Measurements from ENCODE around the gene SH2D3A.
"Not testable (repeated sequence)": the region's sequence is repeated elsewhere in the genome, so short reads cannot be mapped to it uniquely, and the experiment has no call there.

The SH2D3A gene

GRCh38 chr19:6771648-6772027 lies 4.4 kb upstream of the SH2D3A start:
- not testable (repeated sequence) for H3K36me3 ChIP-seq (ENCODE audit: control insufficient read depth, insufficient read depth, low read length, severe bottlenecking); H3K4me1 ChIP-seq (ENCODE audit: control insufficient read depth, insufficient read depth, low read length); H3K9me3 ChIP-seq (ENCODE audit: control insufficient read depth, low read length); H3K4me3 ChIP-seq (ENCODE audit: low read length); DNase-seq (ENCODE audit: low read depth); H3K9ac ChIP-seq (ENCODE audit: low read length)
- H3K27me3 ChIP-seq (replicated peaks; ENCODE audit: control insufficient read depth, insufficient read depth, low read length), result peaks cover 22% of the 10 kb centered on the region

GRCh38 chr19:6769006-6769619 lies 1.9 kb upstream of the SH2D3A start:
- peak; percentile 44 for DNase-seq (ENCODE audit: low read depth)
- H3K4me3 ChIP-seq (ENCODE audit: low read length), result no peak overlapping the region
- no peaks in the 10 kb centered on the region for H3K36me3 ChIP-seq (ENCODE audit: control insufficient read depth, insufficient read depth, low read length, severe bottlenecking)
- no peak overlapping the region for H3K9ac ChIP-seq (ENCODE audit: low read length)
- H3K27me3 ChIP-seq (replicated peaks; ENCODE audit: control insufficient read depth, insufficient read depth, low read length), result peaks cover 36% of the 10 kb centered on the region
- no peaks in the 10 kb centered on the region for H3K4me1 ChIP-seq (ENCODE audit: control insufficient read depth, insufficient read depth, low read length)
- no peaks in the 10 kb centered on the region for H3K9me3 ChIP-seq (ENCODE audit: control insufficient read depth, low read length)

- Histone ChIP-seq H3K4me3 (ENCODE audit: low read length) (no peak overlapping the region), H3K9me3 (ENCODE audit: control insufficient read depth, low read length) (no peaks in the 10 kb centered on the region), H3K4me1 (ENCODE audit: control insufficient read depth, insufficient read depth, low read length) (no peaks in the 10 kb centered on the region), H3K27me3 (replicated peaks; ENCODE audit: control insufficient read depth, insufficient read depth, low read length) (peaks cover 36% of the 10 kb centered on the region), H3K36me3 (ENCODE audit: control insufficient read depth, insufficient read depth, low read length, severe bottlenecking) (no peaks in the 10 kb centered on the region), H3K9ac (ENCODE audit: low read length) (no peak overlapping the region)
- DNase-seq (ENCODE audit: low read depth), result no peak
These were observed 1.1 kb upstream of the SH2D3A start for GRCh38 chr19:6768236-6768785.

- Histone ChIP-seq H3K4me1 (ENCODE audit: control insufficient read depth, insufficient read depth, low read length) (no peaks in the 10 kb centered on the region), H3K9ac (ENCODE audit: low read length) (no peak overlapping the region), H3K27me3 (replicated peaks; ENCODE audit: control insufficient read depth, insufficient read depth, low read length) (peaks cover 33% of the 10 kb centered on the region), H3K4me3 (ENCODE audit: low read length) (no peak overlapping the region), H3K9me3 (ENCODE audit: control insufficient read depth, low read length) (no peaks in the 10 kb centered on the region), H3K36me3 (ENCODE audit: control insufficient read depth, insufficient read depth, low read length, severe bottlenecking) (no peaks in the 10 kb centered on the region)
- no peak for DNase-seq (ENCODE audit: low read depth)
These were observed 216 bp downstream of the SH2D3A start for GRCh38 chr19:6767081-6767356.

GRCh38 chr19:6766357-6767080 lies 716 bp downstream of the SH2D3A start:
- Histone ChIP-seq H3K9me3 (ENCODE audit: control insufficient read depth, low read length) (no peaks in the 10 kb centered on the region), H3K27me3 (replicated peaks; ENCODE audit: control insufficient read depth, insufficient read depth, low read length) (peaks cover 29% of the 10 kb centered on the region), H3K9ac (ENCODE audit: low read length) (no peak overlapping the region), H3K4me3 (ENCODE audit: low read length) (no peak overlapping the region), H3K36me3 (ENCODE audit: control insufficient read depth, insufficient read depth, low read length, severe bottlenecking) (no peaks in the 10 kb centered on the region), H3K4me1 (ENCODE audit: control insufficient read depth, insufficient read depth, low read length) (no peaks in the 10 kb centered on the region)
- no peak for DNase-seq (ENCODE audit: low read depth)

- H3K9me3 ChIP-seq (ENCODE audit: control insufficient read depth, low read length), result no peaks in the 10 kb centered on the region
- no peak for DNase-seq (ENCODE audit: low read depth)
- H3K27me3 ChIP-seq (replicated peaks; ENCODE audit: control insufficient read depth, insufficient read depth, low read length), result peaks cover 29% of the 10 kb centered on the region
- H3K4me3 ChIP-seq (ENCODE audit: low read length), result no peak overlapping the region
- H3K4me1 ChIP-seq (ENCODE audit: control insufficient read depth, insufficient read depth, low read length), result no peaks in the 10 kb centered on the region
- H3K36me3 ChIP-seq (ENCODE audit: control insufficient read depth, insufficient read depth, low read length, severe bottlenecking), result no peaks in the 10 kb centered on the region
- H3K9ac ChIP-seq (ENCODE audit: low read length), result no peak overlapping the region
These were observed 1.4 kb downstream of the SH2D3A start for GRCh38 chr19:6765738-6766356.

GRCh38 chr19:6762253-6762797 lies 4.9 kb downstream of the SH2D3A start:
- H3K4me3 ChIP-seq (ENCODE audit: low read length); H3K9me3 ChIP-seq (ENCODE audit: control insufficient read depth, low read length); H3K4me1 ChIP-seq (ENCODE audit: control insufficient read depth, insufficient read depth, low read length); DNase-seq (ENCODE audit: low read depth); H3K36me3 ChIP-seq (ENCODE audit: control insufficient read depth, insufficient read depth, low read length, severe bottlenecking); H3K9ac ChIP-seq (ENCODE audit: low read length): not testable (repeated sequence)
- peaks cover 20% of the 10 kb centered on the region for H3K27me3 ChIP-seq (replicated peaks; ENCODE audit: control insufficient read depth, insufficient read depth, low read length)

GRCh38 chr19:6761053-6761676 lies 6.1 kb downstream of the SH2D3A start:
- H3K9me3 ChIP-seq (ENCODE audit: control insufficient read depth, low read length), result no peaks in the 10 kb centered on the region
- no peak for DNase-seq (ENCODE audit: low read depth)
- H3K9ac ChIP-seq (ENCODE audit: low read length), result no peak overlapping the region
- H3K36me3 ChIP-seq (ENCODE audit: control insufficient read depth, insufficient read depth, low read length, severe bottlenecking), result no peaks in the 10 kb centered on the region
- H3K4me1 ChIP-seq (ENCODE audit: control insufficient read depth, insufficient read depth, low read length), result no peaks in the 10 kb centered on the region
- peaks cover 9% of the 10 kb centered on the region for H3K27me3 ChIP-seq (replicated peaks; ENCODE audit: control insufficient read depth, insufficient read depth, low read length)
- no peak overlapping the region for H3K4me3 ChIP-seq (ENCODE audit: low read length)

GRCh38 chr19:6760606-6761005 lies 6.6 kb downstream of the SH2D3A start:
- DNase-seq (ENCODE audit: low read depth), result no peak
- H3K4me1 ChIP-seq (ENCODE audit: control insufficient read depth, insufficient read depth, low read length), result no peaks in the 10 kb centered on the region
- H3K27me3 ChIP-seq (replicated peaks; ENCODE audit: control insufficient read depth, insufficient read depth, low read length), result peaks cover 4% of the 10 kb centered on the region
- no peaks in the 10 kb centered on the region for H3K9me3 ChIP-seq (ENCODE audit: control insufficient read depth, low read length)
- no peak overlapping the region for H3K4me3 ChIP-seq (ENCODE audit: low read length)
- no peak overlapping the region for H3K9ac ChIP-seq (ENCODE audit: low read length)
- H3K36me3 ChIP-seq (ENCODE audit: control insufficient read depth, insufficient read depth, low read length, severe bottlenecking), result no peaks in the 10 kb centered on the region

- no peak overlapping the region for H3K4me3 ChIP-seq (ENCODE audit: low read length)
- H3K9ac ChIP-seq (ENCODE audit: low read length), result no peak overlapping the region
- no peaks in the 10 kb centered on the region for H3K9me3 ChIP-seq (ENCODE audit: control insufficient read depth, low read length)
- no peaks in the 10 kb centered on the region for H3K27me3 ChIP-seq (replicated peaks; ENCODE audit: control insufficient read depth, insufficient read depth, low read length)
- DNase-seq (ENCODE audit: low read depth), result no peak
- peaks cover 8% of the 10 kb centered on the region for H3K4me1 ChIP-seq (ENCODE audit: control insufficient read depth, insufficient read depth, low read length)
- H3K36me3 ChIP-seq (ENCODE audit: control insufficient read depth, insufficient read depth, low read length, severe bottlenecking), result peaks cover 22% of the 10 kb centered on the region
These were observed 12.4 kb downstream of the SH2D3A start for GRCh38 chr19:6754653-6755463.

Measured in adipocyte (in vitro differentiated cells).